KG1 (cell line): ENCODE results near the gene IL1RAPL1.

Experiments used
- DNase-seq: peaks from one replicate; lab custom pipeline; 2025; lab: John Stamatoyannopoulos, UW

Gene IL1RAPL1

DNA sequence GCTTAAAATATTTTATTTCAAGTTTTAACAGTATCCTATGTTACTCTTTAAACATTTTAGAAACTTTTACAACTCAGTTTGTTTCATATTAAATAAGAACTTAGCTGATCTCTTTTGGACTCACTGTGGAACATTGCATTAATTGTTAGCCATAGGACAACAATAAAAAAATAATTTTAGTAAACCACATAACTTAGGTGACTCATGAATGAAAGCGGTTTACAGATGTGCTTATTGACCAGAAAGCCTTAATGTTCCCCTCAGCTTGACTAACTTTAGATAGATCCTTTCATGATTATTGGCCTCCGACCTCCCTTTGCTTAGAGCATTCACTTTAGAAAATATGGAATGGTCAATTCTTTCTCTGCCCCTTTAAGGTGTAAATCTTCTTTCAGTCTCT, 844.6 kb downstream of the IL1RAPL1 start:
- DNase-seq: no peak

DNA sequence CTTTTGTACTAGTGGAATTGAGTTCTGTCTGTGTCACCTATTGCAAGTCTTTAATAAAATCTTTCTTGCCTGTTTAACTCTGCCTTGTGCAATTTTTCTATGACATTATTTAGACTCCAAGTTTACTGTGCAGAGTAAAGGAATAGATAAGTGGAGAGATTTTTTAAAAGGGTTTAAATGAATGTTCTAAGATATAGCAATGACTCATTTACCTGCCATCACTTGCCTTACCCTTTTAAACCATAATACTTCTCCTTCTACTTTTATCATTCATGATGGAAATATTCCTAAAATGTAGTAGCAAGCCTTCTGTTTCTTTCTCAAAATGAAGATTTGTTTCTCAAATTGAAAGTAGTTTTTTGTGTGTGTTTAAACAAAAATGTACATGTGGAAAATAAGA, 845.3 kb downstream of the IL1RAPL1 start:
- no peak for DNase-seq

DNA sequence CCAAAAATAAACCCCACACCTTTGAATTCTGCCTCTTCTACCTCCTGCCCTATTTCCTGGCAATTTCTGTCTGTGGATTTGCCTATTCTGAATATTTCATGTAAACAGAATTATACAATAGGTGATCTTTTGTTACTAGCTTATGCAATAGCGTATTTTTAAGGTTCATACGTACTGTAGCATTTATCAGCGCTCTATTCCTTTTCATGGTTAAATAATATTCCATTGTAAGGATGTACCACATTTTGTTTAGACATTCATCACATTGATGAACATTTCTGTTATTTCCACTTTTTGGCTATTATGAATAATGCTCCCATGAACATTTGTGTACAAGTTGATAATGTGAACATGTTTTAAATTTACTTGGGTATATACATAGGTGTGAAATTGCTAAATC, 847.7 kb downstream of the IL1RAPL1 start:
- no peak for DNase-seq

DNA sequence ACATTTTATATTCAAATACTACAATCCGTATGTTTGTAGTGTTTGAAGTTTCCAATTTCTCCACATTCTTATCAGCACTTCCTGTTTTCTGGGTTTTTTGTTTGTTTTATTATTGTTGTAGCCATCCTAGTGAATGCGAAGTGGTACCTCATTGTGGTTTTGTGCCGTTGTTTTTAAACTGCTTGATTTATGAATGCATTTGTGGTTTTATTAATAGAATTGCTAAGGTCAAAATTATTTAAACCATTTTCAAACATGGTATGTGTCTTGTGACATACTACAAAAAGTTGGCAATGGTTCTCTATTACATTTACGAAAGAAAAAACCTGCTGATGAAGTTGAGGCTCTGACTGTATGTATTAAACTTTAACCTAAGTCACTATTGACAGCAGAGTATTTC, 848.1 kb downstream of the IL1RAPL1 start:
- DNase-seq: no peak

DNA sequence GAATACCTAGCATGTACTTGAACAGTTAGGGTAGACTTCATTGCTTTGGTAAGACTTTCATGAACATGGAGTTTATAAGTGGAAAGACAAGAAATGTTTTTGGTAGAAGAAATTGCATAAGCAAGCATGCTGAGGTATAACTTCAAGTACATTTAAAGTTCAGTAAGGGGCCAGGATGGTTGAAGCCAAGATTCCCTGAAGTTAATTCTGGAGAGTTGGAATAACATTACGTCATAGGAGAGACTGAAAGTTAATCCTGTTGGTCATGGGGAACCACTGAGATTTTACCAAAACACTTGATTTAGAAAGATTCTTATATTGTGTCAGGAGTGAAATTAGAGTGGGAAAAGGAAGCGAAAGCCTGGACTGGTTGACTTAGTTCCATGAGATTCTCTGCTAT, 860.6 kb downstream of the IL1RAPL1 start:
- DNase-seq: no peak

DNA sequence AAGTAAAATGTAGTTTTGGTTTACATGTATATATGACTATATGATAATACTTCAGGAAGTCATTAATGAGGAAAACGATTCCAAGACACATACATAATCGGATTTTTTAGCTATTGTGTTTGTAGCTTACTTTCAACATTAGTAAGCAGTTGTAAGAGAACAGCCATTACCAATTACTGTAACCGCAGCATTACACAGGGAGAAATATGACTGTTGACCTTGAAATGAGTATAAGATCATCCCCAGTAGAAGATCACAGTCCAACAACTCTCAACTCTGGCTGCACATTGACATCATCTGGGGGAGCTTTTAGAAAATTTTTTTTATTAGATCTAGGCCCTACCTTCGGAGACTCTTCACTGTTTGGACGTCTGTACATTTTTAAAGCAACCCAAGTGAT, 866.1 kb downstream of the IL1RAPL1 start:
- DNase-seq: no peak

DNA sequence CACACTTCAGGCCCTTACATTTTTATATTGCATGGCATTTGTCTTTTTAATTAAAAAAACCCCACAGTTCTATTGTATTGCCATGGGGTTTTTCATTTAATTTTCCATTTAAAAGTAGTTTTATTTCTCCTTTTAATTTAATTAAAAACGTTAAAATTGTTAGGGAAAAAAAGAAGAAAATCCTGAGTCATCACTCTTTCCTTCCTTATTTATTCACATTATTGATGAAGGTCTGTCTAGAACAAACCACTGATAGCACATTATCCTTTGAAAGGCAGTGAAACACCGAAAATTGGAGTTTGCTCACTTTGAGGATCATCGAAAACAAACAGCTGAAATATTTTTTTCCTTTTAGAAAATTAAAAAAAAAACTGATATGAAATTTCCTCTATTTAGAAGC, 868.5 kb downstream of the IL1RAPL1 start:
- no peak for DNase-seq

DNA sequence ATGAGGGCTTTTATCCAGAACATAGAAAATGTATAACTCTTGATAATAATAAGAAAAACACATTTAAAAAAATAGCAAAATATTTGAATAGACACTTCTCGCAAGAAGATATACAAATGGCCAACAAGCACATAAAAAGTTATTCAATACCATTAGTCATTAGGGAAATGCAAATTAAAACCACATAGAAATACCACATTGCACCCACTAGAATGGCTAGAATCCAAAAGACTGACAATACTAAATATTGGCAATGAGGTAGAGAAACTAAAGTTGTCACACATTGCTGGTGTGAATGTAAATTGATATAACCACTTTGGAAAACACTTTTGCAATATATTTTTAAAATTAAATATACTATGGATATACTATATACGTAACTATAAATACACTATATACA, 873.8 kb downstream of the IL1RAPL1 start:
- no peak for DNase-seq

DNA sequence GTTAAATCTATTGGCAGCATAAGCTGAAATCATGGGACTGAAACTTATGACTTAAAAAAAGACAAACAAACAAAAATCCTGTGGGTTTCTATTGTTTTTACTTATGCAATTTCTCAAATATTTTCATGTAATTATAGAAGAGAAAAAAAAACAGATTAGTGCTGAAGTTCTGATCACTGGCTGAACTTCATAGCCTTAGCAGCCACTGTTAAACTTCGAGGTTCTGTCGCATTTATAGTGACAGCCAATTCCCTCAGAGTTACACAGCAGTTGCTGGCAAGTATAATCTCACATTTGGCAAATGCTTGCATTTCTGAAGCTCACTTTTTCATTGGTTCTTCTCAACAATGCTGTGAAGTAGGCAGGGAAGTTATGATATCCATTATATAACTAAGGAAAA, 879.2 kb downstream of the IL1RAPL1 start:
- DNase-seq: no peak

DNA sequence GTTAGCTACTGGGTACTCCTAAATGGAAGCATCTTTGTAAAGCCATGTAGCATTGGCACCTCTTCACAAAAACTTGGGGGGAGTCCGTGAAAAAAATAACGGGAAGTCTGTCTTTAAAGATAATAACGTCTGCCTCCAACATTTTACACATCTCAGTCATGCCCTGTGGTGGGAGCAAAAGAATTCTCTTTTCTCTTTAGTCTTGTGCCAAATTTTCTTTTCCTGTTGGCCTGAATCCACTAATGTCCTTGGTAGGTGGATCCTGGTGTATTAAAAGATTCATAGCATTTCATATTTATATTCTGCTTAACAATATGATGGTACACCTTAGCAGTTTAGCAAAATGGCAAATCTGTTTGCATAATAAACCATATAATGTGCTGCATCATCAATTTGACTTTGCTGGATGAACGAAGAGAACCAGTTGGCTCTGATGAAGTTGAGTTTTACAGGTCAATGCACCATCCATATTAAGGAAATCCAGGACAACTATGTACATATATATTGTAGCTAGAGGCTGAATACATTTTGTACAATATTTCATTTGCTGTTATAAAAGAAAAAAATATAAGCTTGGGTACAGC, 881.8 kb downstream of the IL1RAPL1 start:
- DNase-seq: no peak

DNA sequence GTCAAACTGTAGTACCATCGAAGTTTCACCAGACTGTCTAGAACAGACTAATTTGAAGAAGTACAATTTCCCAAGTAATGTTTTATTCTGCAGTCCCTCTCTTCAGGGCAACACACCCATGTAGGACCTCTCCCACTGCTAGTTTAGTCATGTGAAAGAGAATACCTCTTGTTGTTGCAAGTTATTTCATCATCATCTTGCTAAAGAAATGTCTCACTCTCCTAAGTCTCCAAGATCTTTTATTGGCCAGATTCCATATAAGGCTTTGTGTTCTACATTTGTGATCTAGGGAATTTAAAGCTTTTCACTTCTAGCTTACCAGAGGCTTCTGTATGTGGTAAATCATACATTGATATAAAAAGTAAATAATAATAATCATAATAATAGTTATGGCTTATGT, 882.8 kb downstream of the IL1RAPL1 start:
- DNase-seq: no peak

DNA sequence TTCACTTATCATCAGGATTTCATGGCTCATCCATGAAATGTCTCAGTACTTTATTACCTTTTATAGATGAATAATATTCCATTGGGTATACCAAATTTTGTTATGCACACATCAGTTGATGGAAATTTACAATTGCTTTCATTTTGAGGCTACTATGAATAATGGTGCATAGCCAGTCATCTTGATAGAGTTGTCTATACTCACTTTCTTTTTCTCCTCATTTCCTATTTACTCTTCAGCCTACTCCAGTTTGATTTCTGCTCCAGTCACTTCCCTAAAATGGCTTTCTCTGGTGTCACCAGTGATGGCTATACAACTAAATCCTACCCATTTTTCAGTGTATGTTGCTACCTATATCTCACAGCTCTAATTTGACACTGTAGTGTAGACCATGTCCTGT, 884.6 kb downstream of the IL1RAPL1 start:
- no peak for DNase-seq

DNA sequence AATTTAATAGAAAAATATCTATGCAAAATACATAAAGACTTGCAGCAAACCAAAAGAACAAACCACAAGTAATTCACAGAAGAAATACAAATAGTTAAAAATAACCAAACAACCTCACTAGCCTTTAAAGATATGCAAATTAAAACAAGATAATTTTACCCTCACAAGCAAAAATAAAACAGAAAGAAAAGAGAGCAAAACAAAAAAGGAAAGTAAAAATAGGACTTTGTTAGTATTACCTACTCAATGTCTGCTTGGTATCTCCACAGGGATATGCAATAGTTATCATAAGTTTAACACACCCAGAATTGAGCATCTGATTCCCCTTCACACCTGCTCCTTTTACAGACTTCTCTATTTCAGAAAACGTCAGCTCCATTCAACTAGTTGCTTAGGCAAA, 890.6 kb downstream of the IL1RAPL1 start:
- DNase-seq: no peak

DNA sequence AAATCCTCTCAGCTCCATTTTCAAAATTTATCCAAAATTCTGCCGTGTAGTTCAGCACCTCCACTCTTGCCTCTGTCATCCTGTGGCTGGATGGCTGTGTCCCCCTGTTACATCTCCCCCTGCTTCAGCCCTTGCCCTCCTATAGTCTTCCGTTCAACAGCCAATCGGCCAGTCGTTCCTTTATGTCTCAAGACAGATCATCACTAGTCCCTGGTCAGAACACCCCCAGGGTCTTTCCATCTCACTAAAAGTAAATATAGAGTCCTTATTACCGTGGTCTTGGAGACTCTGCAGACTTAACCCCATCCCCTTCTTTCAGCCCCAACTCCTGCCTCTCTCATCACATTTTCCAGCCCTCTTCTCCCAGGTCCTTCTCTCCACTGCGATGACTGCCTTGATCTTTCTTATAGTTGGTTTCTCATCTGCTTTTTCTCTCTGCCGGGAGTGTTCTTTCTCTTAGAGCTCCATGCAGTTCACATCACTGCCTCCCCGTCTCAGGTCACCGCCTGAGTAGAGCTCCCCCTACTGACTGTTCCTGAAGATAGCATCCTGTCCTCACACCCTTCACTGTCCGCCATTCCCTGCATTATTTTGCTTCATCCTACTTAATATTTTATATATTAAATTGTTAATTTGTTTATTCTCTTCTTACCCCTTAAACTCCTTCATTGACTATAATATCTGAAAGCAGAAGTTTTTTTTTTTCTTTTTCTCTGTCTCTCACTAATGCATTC, 891.3 kb downstream of the IL1RAPL1 start:
- no peak for DNase-seq

DNA sequence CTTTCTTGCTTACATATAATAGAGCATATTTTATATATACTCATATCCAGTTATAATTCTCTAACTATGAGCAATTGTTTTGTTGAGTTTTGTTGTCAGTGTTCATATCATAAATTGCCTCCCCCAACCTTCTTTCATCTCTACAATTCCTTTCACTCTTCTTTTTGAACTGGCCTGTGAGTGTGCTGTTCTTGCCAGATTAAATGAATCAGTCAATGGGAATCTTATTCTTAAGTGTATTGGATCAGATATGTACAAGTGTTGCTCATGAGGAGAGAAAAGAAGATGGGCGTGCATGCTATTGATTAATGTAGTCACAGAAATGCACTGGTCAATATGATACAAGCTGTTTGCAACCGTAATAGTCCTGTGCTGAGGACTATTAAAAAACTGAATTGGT, 900.0 kb downstream of the IL1RAPL1 start:
- no peak for DNase-seq

DNA sequence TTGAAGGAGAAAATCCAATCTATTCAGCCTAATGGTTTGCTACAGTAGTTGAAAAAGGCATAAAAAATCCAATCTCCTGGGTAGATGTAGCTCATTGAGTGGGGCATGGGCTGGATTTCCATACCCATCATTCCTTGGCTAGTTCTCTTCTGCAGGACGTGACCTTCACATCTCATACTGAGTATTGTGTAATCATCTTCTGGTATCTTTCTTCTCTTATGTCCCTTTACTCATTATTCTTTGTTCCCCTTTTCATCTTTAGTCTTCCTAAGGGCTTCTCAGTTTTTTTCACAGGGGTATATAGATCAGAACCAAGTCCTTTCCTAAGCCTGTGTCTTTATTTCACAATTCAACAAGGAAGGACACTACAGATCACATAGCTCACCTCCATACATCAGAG, 900.5 kb downstream of the IL1RAPL1 start:
- DNase-seq: no peak

DNA sequence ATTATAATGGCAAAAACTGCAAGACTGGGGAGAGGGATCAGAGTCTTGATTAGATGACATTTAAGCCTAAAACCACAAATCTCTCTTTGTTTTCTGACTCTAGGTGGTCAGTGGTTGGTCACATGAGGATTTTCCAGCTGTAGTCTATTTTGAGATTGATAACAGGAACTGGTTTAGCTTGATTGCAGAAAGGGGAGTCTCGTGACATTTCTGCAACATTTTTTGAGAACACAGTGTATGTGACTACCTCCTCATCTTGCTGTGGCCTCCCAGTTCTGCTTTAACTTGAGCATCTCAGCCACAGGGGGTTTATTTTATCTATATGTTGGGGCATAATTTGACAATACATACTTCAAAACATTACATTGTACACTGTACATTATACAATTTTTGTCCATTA, 901.7 kb downstream of the IL1RAPL1 start:
- DNase-seq: no peak

DNA sequence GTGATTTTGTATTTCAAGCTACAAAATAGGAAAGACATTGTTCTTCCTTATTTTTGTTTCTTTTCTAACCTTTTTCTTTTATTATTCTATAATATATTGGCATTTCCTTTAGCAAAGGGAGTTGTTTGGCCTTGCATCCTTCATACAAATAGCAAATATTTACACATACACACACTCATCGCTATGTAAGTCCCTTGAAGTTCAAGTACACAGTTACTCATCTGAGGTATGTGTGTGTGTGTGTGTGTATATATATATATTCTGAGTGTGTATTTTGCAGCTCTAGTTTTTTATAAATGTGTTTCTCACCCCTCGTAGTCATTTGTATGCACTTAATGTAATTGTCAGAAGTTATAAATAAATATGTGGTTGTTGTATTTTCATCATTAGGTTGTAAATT, 903.4 kb downstream of the IL1RAPL1 start:
- no peak for DNase-seq

DNA sequence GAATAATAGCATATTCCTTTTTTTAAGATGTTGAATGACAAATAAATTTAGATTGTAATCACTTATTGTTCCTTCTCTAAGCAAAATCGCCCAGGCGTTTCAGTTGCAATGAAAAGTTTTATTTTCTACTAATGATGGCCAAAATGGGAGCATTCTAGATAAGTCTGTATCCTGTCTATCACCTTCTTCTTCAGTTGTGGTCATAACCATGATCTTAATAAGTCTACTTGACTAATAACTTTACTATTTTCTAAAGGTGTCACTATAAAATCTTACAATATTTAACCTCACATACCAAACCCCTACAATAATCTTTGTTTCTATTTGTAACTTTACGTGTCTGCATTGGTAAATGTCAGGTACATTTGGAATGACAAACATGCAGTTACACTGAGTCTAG, 904.4 kb downstream of the IL1RAPL1 start:
- no peak for DNase-seq

DNA sequence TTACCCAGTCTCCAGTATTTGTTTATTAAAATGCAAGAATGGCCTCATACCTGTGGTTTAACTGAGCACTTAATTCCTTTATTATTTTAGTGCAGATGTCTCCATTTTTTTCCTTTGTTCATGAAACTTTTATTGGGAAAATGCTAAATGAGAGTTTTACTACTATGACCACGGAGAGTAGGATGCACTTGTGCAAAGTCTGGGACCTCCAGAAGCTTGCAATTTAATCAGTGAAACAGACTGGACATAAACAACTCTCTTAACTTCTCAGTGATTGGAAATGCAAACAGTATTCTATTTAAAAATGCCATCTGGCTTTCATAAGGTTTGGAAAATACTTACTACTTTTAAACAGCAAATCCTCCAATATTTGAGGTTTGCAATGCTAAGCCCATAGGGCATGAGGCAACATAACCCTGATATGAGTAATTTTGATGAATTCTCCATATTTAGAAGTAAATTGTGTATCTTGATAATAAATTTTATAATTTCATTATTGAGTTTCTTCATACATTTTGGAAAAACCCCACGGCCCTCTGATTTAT, 909.5 kb downstream of the IL1RAPL1 start:
- no peak for DNase-seq

DNA sequence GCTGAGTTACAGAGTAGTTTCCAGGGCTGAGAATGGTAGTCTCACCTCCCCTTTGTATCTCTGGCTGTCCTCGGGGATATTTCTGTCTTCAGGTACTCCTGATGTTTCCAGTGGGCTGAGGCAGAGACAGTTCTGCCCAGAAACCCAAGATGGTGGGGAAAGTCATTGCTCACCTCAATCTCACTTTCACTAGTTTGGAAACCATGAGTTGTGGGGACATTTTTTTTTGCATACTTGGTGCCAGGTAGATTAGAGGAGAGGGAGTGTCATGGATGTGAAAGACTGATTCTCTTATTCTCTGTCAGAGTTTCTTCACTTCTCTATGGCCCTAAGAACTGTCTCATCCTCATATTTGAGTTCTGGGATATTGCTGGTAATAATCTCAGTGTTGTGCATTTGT, 919.5 kb downstream of the IL1RAPL1 start:
- DNase-seq: no peak

DNA sequence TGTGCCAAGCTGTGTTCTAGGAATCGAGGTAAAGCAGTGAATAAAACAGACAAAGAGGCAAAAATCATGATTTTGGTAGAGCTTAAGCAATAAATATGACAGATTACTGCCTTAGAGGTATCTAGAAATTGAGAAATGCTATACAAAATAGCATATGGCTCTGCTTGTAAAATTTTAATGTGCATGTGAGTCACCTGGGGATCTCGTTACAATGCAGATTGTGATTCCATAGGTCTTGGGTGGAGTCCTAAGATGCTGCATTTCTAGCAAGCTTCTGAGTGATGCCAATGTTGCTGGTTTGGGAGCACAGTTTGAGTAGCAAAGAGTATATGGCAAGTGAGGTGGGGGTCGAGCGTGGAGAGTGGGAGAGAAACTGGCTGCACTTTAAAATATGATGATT, 930.9 kb downstream of the IL1RAPL1 start:
- DNase-seq: no peak

DNA sequence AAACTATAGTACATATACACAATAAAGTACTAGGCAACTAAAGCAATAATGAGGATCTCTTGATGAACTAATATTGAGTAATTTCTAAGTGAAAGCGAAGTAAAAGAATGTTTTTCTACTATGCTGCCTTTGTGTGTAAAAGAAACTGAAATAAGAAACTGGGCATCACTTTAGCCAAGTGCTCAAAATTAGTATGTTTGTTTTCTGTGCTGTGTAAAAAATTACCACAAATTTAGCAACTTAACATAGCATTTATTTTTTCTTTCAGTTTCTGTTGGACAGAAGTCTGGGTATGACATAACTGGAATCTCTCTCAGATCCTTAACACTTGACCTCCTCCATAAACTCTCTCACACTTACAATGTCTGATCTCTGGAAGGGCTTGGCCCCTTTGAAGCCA, 941.0 kb downstream of the IL1RAPL1 start:
- no peak for DNase-seq

DNA sequence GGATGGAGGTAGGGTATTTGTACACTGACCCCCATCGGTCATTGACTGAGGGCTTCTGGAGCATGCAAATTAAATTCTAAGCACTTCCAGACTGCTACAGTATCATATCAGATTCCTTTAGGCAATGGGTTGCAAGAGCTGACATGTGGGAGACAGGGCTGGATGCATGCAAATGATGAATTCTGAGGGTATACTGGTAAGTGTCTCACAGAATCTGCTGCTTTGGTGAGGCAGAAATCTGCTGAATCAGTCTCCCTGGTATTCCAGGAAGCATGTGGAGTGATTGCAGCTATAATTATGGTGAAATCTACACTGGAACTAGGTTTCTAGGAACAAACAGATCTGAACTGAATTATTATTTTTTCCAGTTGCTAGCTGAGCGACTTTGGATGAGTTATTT, 943.3 kb downstream of the IL1RAPL1 start:
- DNase-seq: no peak
